ENCODE measurements around the gene LTBP2.

LTBP2 gene

DNA sequence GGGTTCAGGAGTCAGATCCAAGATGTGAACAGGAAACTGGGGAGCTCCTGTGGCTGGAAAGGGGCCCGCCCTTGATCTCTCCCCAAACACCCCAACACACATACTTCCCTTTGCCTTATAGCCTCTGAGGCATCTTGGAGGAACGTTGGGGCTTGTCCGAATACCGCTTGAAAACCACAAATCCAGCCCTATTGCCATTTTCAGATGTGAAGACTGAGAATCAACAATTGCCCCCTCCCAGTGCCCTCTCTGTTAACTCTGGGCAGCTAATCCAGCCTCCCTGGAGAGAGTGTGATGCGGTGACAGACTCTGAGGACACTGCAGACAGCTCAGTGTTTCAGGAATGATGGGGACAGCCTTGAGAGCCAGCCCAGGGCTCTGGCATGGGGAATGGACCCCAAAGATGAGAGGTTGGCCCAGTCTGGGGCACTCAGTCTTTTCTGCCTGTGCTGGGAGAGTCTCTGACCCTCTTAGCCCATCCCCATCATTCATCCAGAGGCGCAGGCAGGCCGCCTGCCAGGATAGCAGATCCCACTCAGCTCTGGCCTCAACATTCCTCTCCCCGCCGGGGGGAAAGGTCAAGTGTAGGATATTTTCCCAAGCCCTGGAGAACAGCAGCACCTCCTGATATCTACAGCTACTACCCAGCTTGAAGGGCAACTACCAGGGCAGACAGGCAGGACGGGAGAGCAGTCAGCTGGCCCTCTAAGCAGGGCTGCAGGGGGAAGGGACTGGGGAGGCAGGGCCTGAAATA lies 24.6 kb upstream of the LTBP2 start:
- no peak for TF ChIP-seq CTCF (IDR thresholded peaks at IDR 0.05)

- no peak for TF ChIP-seq CTCF (IDR thresholded peaks at IDR 0.05)
Measured at GRCh38 chr14:74635847-74636246, 23.8 kb upstream of the LTBP2 start.

DNA sequence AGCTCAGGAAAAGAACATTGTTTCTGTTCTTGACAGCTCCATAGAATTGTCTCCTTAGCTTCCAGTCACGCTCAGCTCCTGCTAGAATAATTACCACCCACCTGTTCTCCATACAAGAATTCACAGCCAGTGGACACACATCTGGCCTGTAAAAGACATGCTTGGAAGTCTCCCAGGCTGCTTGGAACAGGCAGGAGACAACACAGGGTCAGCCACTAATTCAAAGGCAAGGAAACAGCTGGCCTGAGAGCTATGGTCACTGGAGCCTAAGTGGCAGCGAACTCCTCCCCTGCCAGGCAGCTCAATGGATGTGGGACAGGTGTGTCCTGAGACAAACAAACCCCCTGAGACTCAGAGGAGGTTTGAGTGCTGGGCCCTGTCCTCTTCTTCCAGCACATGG lies 22.9 kb upstream of the LTBP2 start:
- TF ChIP-seq CTCF (IDR thresholded peaks at IDR 0.05): no peak

GRCh38 chr14:74634481-74634880 lies 22.4 kb upstream of the LTBP2 start:
- TF ChIP-seq CTCF (IDR thresholded peaks at IDR 0.05): no peak

DNA sequence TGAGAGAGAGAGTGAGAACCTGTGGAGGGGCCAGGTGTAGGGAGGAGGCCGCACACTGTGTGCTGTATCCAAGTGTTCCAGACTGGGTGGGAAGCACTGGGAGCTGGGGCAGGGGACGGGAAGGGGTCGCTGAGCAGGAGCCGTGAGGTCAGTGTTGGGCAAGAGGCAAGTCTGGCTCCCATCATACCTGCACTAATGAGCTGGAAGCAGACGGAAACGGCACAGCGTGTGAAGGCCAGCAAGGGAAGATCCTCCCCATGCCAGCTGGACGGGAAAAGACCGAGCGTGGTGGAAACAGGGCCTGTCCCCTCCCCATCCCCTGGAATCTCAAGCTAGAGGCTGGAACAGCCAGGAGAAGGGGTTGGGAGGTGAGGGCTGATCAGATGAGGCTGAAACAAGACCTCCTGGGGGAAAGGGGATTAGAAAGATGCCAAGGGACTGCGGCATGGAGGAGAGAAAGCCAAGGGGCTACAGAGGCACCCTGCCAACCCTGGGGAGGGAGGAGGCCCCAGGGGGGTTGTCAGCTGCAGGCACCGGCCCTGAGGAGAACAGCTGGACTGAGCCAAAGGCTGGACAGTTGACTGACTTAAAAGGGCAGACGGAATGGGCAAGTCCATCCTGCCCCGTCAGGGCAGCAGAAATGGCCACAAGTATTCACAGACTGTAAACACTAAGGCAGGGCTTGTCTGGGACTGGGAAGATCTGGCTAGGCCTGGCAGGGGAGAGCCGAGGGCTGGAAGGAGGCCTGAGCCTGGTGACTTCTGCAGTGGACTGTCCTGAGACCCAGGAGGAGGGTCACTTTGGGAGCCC lies 19.0 kb upstream of the LTBP2 start:
- TF ChIP-seq CTCF (IDR thresholded peaks at IDR 0.05): no peak

DNA sequence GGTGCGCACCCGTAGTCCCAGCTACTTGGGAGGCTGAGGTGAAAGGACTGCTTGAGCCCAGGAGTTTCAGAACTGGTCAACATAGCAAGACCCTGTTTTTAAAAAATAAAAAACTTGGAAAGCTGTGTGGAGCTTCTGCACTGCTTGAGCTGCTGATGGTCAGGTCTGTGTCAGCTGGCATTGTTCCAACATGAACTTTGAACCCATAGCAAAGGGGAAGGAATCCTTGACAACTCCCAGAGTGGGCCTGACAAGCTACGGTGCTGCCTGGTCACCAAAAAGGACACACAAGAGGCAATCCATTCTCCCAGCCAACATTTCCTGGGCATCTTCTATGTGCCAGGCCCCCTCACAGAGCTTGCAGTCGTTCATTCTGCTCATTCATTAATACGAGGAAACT lies 16.4 kb upstream of the LTBP2 start:
- TF ChIP-seq CTCF (IDR thresholded peaks at IDR 0.05): no peak

- no peak for TF ChIP-seq CTCF (IDR thresholded peaks at IDR 0.05)
Measured at GRCh38 chr14:74627076-74627475, 15.0 kb upstream of the LTBP2 start.
